ENCODE results near the gene RELL1. TPM values are rescaled to one million over a fixed set of nuclear protein-coding genes. Genes with fewer than 3 reads are reported as not detected.

RELL1 gene
- total and polyA plus RNA-seq, 5 donors from 2014 or later: 2.7 to 24.3 (median 5.3) TPM

DNA sequence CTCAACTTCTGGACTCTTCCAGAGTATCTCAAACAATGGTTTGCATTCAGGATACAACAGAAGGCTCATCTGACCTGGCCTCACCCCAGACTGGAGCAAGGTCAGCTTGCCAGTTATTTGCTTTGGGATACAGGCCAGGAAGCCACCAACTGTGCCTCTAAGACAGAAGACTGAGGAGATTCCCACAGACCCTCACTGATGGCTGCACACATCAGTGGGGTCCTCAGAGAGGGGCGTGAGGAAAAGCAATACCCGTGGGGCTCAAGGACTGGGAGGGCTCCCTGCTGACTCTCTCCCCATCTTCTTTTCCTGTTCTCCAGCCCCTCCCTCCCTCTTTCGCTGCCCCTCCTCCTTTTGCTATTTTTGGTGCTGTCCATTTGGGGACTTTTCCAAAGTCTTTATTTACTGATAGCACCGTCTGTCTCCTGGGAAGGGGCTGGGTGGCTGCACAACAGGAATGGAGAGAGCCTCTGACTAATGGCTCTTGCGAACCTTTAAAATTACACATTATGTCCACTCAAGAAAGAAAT, 23.2 kb downstream of the RELL1 start:
- Histone ChIP-seq H3K4me1 (ENCODE audit: control insufficient read depth, insufficient read depth, low read length, poor library complexity, severe bottlenecking) (peaks cover 11% of the 10 kb centered on the region), H3K9me3 (ENCODE audit: control insufficient read depth in 2 of 2, low read length in 2 of 2) (no peaks in the 10 kb centered on the region), H3K36me3 (ENCODE audit: control insufficient read depth, insufficient read depth, low read length) (peaks cover 6% of the 10 kb centered on the region), H3K27me3 (ENCODE audit: control insufficient read depth, insufficient read depth, low read length) (no peaks in the 10 kb centered on the region), H3K27ac (ENCODE audit: insufficient read depth, low read length, poor library complexity, severe bottlenecking) (no peak overlapping the region), H3K4me3 (ENCODE audit: low read depth, low read length) (no peak overlapping the region)
- Mint-ChIP-seq H3K9me3 (peaks cover 0 to 4% (median 2%) of the 10 kb centered on the region in 7 donors), H3K4me3 (no peak overlapping the region), H3K27ac (no peak overlapping the region), H3K27me3 (no peaks in the 10 kb centered on the region), H3K36me3 (peaks cover 6% of the 10 kb centered on the region), H3K4me1 (peaks cover 7 to 45% (median 29%) of the 10 kb centered on the region in 4 donors)
- ATAC-seq (ENCODE audit: low read depth in 2 of 2): no peak
- DNase-seq: no peak

DNA sequence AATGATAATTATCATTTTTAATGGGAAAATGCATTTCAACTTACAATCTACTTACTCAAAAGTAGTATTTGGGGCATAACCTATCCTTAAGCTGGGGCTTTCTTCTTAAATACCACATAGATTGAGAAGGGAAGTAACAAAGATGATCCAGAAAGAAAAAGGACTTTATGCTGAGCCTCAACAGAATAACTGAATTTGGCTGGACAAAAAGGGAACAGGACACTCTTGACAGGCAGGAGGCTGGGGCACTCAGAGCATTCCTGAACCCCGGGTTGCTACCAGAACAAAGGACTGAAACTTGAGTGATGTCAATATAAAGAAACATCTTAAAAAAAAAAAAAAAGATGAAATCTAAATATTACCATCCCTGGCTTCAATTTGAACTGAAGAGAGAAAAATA, 23.9 kb downstream of the RELL1 start:
- Histone ChIP-seq H3K36me3 (ENCODE audit: control insufficient read depth, insufficient read depth, low read length) (peaks cover 6% of the 10 kb centered on the region), H3K27ac (ENCODE audit: insufficient read depth, low read length, poor library complexity, severe bottlenecking) (no peak overlapping the region), H3K4me3 (ENCODE audit: low read depth, low read length) (no peak overlapping the region), H3K27me3 (ENCODE audit: control insufficient read depth, insufficient read depth, low read length) (no peaks in the 10 kb centered on the region), H3K4me1 (ENCODE audit: control insufficient read depth, insufficient read depth, low read length, poor library complexity, severe bottlenecking) (peaks cover 9% of the 10 kb centered on the region), H3K9me3 (ENCODE audit: control insufficient read depth in 2 of 2, low read length in 2 of 2) (peaks cover 4 to 5% of the 10 kb centered on the region in 2 experiments)
- no peak overlapping the region for H3K4me3 Mint-ChIP-seq
- no peak overlapping the region for H3K27ac Mint-ChIP-seq
- H3K4me1 Mint-ChIP-seq: peaks cover 7 to 39% (median 25%) of the 10 kb centered on the region in 4 donors
- peaks cover 0 to 7% (median 3%) of the 10 kb centered on the region in 7 donors for H3K9me3 Mint-ChIP-seq
- ATAC-seq (ENCODE audit: low read depth in 2 of 2) (no peak), DNase-seq (no peak)
- no peaks in the 10 kb centered on the region for H3K27me3 Mint-ChIP-seq
- H3K36me3 Mint-ChIP-seq: peaks cover 8% of the 10 kb centered on the region

DNA sequence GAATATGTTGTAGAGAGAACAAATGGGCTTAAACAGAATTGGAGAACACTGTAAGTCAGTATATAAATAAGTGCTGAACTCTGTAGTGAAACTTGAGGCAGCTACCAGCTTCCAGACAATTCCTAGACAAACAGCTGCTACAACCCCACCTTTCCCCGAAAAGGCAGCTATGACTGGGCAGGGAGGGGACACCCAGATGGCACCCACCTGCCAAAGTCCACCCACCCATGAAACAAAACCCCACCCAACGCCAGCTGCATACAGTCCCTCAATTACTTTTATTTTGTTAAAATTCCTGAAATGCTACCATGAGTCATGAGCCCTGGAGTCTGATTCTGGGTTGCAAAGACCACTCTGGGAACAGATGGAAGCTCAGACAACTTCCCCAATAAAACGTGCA, 24.4 kb downstream of the RELL1 start:
- no peak overlapping the region for H3K4me3 ChIP-seq (ENCODE audit: low read depth, low read length)
- peaks cover 5% of the 10 kb centered on the region for H3K4me1 ChIP-seq (ENCODE audit: control insufficient read depth, insufficient read depth, low read length, poor library complexity, severe bottlenecking)
- Mint-ChIP-seq H3K4me3 (no peak overlapping the region), H3K27me3 (no peaks in the 10 kb centered on the region), H3K27ac (no peak overlapping the region), H3K36me3 (peaks cover 11% of the 10 kb centered on the region), H3K4me1 (peaks cover 7 to 34% (median 22%) of the 10 kb centered on the region in 4 donors), H3K9me3 (peaks cover 0 to 9% (median 4%) of the 10 kb centered on the region in 7 donors)
- peaks cover 6 to 8% of the 10 kb centered on the region in 2 experiments for H3K9me3 ChIP-seq (ENCODE audit: control insufficient read depth in 2 of 2, low read length in 2 of 2)
- H3K36me3 ChIP-seq (ENCODE audit: control insufficient read depth, insufficient read depth, low read length): peaks cover 11% of the 10 kb centered on the region
- H3K27ac ChIP-seq (ENCODE audit: insufficient read depth, low read length, poor library complexity, severe bottlenecking): no peak overlapping the region
- DNase-seq: no peak
- H3K27me3 ChIP-seq (ENCODE audit: control insufficient read depth, insufficient read depth, low read length): no peaks in the 10 kb centered on the region
- no peak for ATAC-seq (ENCODE audit: low read depth in 2 of 2)

DNA sequence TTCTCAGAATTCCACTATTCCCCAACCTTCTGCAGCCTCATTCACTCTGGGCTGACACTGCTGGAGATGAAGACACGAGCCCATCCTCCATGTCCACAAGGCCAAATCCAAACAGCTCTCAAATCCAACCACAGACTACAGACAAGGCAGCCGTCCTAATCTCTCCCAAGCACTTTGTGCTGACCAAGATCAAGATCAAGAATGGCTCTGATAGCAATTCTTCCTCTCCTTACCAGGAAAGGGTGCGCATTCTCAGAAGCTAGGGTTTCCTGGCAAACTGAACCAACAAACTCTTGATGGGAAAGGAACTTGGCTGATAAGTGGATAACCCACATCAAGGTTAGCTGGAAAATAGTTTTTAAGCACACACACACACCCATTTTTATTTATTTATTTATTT, 26.5 kb downstream of the RELL1 start:
- Mint-ChIP-seq H3K4me3 (no peak overlapping the region), H3K27ac (peak overlapping the region in 1 of 3 donors; percentile 44), H3K36me3 (peaks cover 22% of the 10 kb centered on the region), H3K9me3 (peaks cover 0 to 19% (median 5%) of the 10 kb centered on the region in 7 donors), H3K27me3 (no peaks in the 10 kb centered on the region), H3K4me1 (peaks cover 7 to 18% (median 8%) of the 10 kb centered on the region in 4 donors)
- no peak for DNase-seq
- Histone ChIP-seq H3K4me3 (ENCODE audit: low read depth, low read length) (no peak overlapping the region), H3K27me3 (ENCODE audit: control insufficient read depth, insufficient read depth, low read length) (no peaks in the 10 kb centered on the region), H3K4me1 (ENCODE audit: control insufficient read depth, insufficient read depth, low read length, poor library complexity, severe bottlenecking) (no peaks in the 10 kb centered on the region), H3K9me3 (ENCODE audit: control insufficient read depth in 2 of 2, low read length in 2 of 2) (peaks cover 14 to 16% of the 10 kb centered on the region in 2 experiments), H3K27ac (ENCODE audit: insufficient read depth, low read length, poor library complexity, severe bottlenecking) (no peak overlapping the region), H3K36me3 (ENCODE audit: control insufficient read depth, insufficient read depth, low read length) (peaks cover 23% of the 10 kb centered on the region)
- ATAC-seq (ENCODE audit: low read depth in 2 of 2): no peak

DNA sequence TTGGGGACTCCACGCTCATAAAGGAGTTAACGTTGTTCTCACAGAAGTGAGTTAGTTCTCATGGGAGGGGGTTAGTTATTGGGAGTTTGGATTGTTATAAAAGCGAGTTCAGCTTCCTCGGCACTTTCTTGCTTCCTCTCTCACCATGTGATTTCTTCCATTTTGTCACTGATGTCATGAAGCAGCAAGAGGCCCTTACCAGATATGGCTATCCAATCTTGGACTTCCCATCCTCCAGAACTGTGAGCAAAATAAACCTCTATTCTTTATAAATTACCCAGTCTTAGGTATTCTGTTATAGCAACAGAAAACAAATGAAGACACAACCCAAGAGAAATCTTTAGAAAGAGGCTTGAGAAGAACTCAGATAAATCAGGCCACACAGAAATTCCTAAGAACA, 29.5 kb downstream of the RELL1 start:
- ATAC-seq (ENCODE audit: low read depth in 2 of 2) (no peak), DNase-seq (no peak)
- no peak overlapping the region for H3K27ac ChIP-seq (ENCODE audit: insufficient read depth, low read length, poor library complexity, severe bottlenecking)
- peaks cover 12 to 28% (median 24%) of the 10 kb centered on the region in 4 donors for H3K4me1 Mint-ChIP-seq
- no peak overlapping the region for H3K4me3 Mint-ChIP-seq
- H3K27me3 ChIP-seq (ENCODE audit: control insufficient read depth, insufficient read depth, low read length): no peaks in the 10 kb centered on the region
- H3K36me3 Mint-ChIP-seq: peaks cover 22% of the 10 kb centered on the region
- H3K27ac Mint-ChIP-seq: no peak overlapping the region
- H3K4me1 ChIP-seq (ENCODE audit: control insufficient read depth, insufficient read depth, low read length, poor library complexity, severe bottlenecking): no peaks in the 10 kb centered on the region
- no peaks in the 10 kb centered on the region for H3K27me3 Mint-ChIP-seq
- H3K9me3 Mint-ChIP-seq: peaks cover 0 to 19% (median 7%) of the 10 kb centered on the region in 7 donors
- no peak overlapping the region for H3K4me3 ChIP-seq (ENCODE audit: low read depth, low read length)
- peaks cover 19% of the 10 kb centered on the region for H3K36me3 ChIP-seq (ENCODE audit: control insufficient read depth, insufficient read depth, low read length)
- H3K9me3 ChIP-seq (ENCODE audit: control insufficient read depth in 2 of 2, low read length in 2 of 2): peaks cover 14 to 16% of the 10 kb centered on the region in 2 experiments

DNA sequence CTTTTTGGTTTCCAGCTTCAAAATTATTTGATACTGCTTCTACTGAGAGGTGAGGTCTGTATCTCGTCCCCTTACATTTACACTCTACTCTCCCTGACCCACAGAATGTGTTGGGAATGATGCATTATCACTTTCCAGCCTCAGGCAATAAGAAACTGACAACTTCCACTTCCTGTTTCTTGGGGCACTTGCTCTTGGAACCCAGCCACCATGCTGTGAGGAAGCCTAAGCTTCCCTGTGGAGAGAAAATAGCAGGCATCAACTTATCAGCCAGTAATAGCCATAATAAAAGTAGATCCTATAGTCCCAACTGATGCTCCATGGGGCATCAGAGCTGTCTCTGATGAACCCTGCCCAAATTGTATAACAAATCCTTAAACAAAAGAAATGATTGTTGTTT, 32.6 kb downstream of the RELL1 start:
- Histone ChIP-seq H3K36me3 (ENCODE audit: control insufficient read depth, insufficient read depth, low read length) (peaks cover 26% of the 10 kb centered on the region), H3K4me1 (ENCODE audit: control insufficient read depth, insufficient read depth, low read length, poor library complexity, severe bottlenecking) (no peaks in the 10 kb centered on the region), H3K4me3 (ENCODE audit: low read depth, low read length) (no peak overlapping the region), H3K27ac (ENCODE audit: insufficient read depth, low read length, poor library complexity, severe bottlenecking) (no peak overlapping the region), H3K27me3 (ENCODE audit: control insufficient read depth, insufficient read depth, low read length) (no peaks in the 10 kb centered on the region), H3K9me3 (ENCODE audit: control insufficient read depth in 2 of 2, low read length in 2 of 2) (peaks cover 14 to 16% of the 10 kb centered on the region in 2 experiments)
- Mint-ChIP-seq H3K4me3 (no peak overlapping the region), H3K27me3 (no peaks in the 10 kb centered on the region), H3K36me3 (peaks cover 22% of the 10 kb centered on the region), H3K27ac (no peak overlapping the region), H3K4me1 (peaks cover 12 to 23% (median 16%) of the 10 kb centered on the region in 4 donors), H3K9me3 (peaks cover 0 to 19% (median 6%) of the 10 kb centered on the region in 7 donors)
- ATAC-seq (ENCODE audit: low read depth in 2 of 2) (no peak), DNase-seq (no peak)

DNA sequence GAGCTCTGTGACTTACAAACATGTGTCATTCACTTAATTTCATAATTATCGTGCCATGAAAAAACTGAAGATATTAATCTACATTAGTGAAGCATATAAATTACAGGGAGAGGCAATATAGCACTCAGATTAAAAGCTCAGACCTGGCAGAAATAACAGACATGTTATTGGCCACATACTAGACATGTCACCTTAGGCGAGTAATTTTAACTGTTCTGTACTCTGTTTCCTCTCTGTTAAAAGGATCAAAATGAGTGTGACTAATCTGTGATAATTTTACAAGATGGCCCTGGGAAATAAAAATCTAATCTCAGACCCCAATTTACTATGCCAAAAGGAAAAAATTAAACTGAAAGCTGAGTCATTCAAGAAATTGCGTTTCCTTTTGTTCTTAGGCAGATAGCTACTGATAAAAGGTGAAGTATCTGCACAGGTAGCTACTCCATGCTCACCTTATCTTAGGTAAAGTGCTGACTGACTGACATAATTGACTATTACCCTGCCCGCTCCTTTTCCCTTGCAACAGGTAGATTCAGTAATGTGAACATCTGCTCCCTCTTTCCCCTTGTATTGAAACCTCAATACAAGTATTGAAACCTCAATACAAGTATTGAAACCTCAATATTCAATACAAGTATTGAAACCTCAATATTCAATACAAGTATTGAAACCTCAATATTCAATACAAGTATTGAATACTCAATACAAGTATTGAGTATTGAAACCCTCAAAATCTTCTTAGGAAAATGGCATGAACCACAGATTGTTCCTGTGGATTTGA, 33.2 kb downstream of the RELL1 start:
- Mint-ChIP-seq H3K27me3 (no peaks in the 10 kb centered on the region), H3K9me3 (peaks cover 0 to 19% (median 5%) of the 10 kb centered on the region in 7 donors), H3K27ac (peak overlapping the region in 1 of 3 donors; percentile 58), H3K36me3 (peaks cover 26% of the 10 kb centered on the region), H3K4me1 (peaks cover 11 to 22% (median 16%) of the 10 kb centered on the region in 4 donors), H3K4me3 (no peak overlapping the region)
- peaks cover 14 to 16% of the 10 kb centered on the region in 2 experiments for H3K9me3 ChIP-seq (ENCODE audit: control insufficient read depth in 2 of 2, low read length in 2 of 2)
- H3K36me3 ChIP-seq (ENCODE audit: control insufficient read depth, insufficient read depth, low read length): peaks cover 33% of the 10 kb centered on the region
- no peak for DNase-seq
- no peak for ATAC-seq (ENCODE audit: low read depth in 2 of 2)
- no peaks in the 10 kb centered on the region for H3K4me1 ChIP-seq (ENCODE audit: control insufficient read depth, insufficient read depth, low read length, poor library complexity, severe bottlenecking)
- H3K27ac ChIP-seq (ENCODE audit: insufficient read depth, low read length, poor library complexity, severe bottlenecking): no peak overlapping the region
- no peaks in the 10 kb centered on the region for H3K27me3 ChIP-seq (ENCODE audit: control insufficient read depth, insufficient read depth, low read length)
- H3K4me3 ChIP-seq (ENCODE audit: low read depth, low read length): no peak overlapping the region

All from CD4-positive, CD25-positive, alpha-beta regulatory T cell (primary cell).